ENCODE results near the gene REV1. TPM values are rescaled to one million over a fixed set of nuclear protein-coding genes. Genes with fewer than 3 reads are reported as not detected.

Gene REV1
- total and polyA plus RNA-seq, 11 donors: 14.7 to 76.1 (median 32.2) TPM

- no peak for TF ChIP-seq CTCF (IDR thresholded peaks at IDR 0.05)
- no peak for TF ChIP-seq POLR2A (IDR thresholded peaks at IDR 0.05)
- H3K27me3 ChIP-seq: no peaks in the 10 kb centered on the region
- no peaks in the 10 kb centered on the region for H3K36me3 ChIP-seq
- peaks cover 6 to 82% (median 56%) of the 10 kb centered on the region in 12 donors for H3K4me1 ChIP-seq
- 0 to 35% (median 9%) methylated on average over 1 of the region's 1 CpG for whole genome bisulfite sequencing, 4 donors
- ATAC-seq (peak in 3 of 4 donors; percentile 61 to 75 (median 65)), DNase-seq (peak in 3 of 5 donors; percentile 25 to 36 (median 36))
- no peaks in the 10 kb centered on the region for H3K9me3 ChIP-seq
- intact Hi-C loops (cut with DNase I): loop anchor here in 2 of 10 donors (5.0 to 10.0 kb wide), 2 partner anchors 40 to 317 kb away; no protein-coding TSS in a partner anchor
- H3K27ac ChIP-seq: peak overlapping the region in 2 of 12 donors; percentile 13 to 42
- no peak overlapping the region for H3K4me3 ChIP-seq
Observed at GRCh38 chr2:99481941-99482340, 7.9 kb downstream of the REV1 start.

- Histone ChIP-seq H3K4me1 (peaks cover 6 to 82% (median 57%) of the 10 kb centered on the region in 12 donors), H3K27me3 (no peaks in the 10 kb centered on the region), H3K4me3 (no peak overlapping the region), H3K9me3 (no peaks in the 10 kb centered on the region), H3K36me3 (no peaks in the 10 kb centered on the region), H3K27ac (peak overlapping the region in 1 of 12 donors; percentile 13)
- no peak for DNase-seq
- no peak for TF ChIP-seq POLR2A (IDR thresholded peaks at IDR 0.05)
- TF ChIP-seq CTCF (IDR thresholded peaks at IDR 0.05): no peak
- no peak for ATAC-seq
- WGBS, 4 donors: 92 to 100% (median 95%) methylated on average over 2 of the region's 2 CpGs
- intact Hi-C loops (cut with DNase I): loop anchor here in 2 of 10 donors (5.0 to 10.0 kb wide), 2 partner anchors 39 to 317 kb away; no protein-coding TSS in a partner anchor
Observed at GRCh38 chr2:99481527-99481926, 8.3 kb downstream of the REV1 start.

- Histone ChIP-seq H3K27me3 (no peaks in the 10 kb centered on the region), H3K27ac (no peak overlapping the region), H3K4me1 (peaks cover 6 to 84% (median 69%) of the 10 kb centered on the region in 12 donors), H3K9me3 (no peaks in the 10 kb centered on the region), H3K36me3 (no peaks in the 10 kb centered on the region), H3K4me3 (no peak overlapping the region)
- intact Hi-C loops (cut with DNase I): loop anchor here in 2 of 10 donors (5.0 to 10.0 kb wide), 2 partner anchors 38 to 316 kb away; no protein-coding TSS in a partner anchor
- no peak for DNase-seq
- ATAC-seq: no peak
- 43 to 68% (median 46%) methylated on average over 1 of the region's 1 CpG for WGBS, 4 donors
- TF ChIP-seq POLR2A (IDR thresholded peaks at IDR 0.05): no peak
- no peak for TF ChIP-seq CTCF (IDR thresholded peaks at IDR 0.05)
Observed at GRCh38 chr2:99480390-99480789, 9.4 kb downstream of the REV1 start.

GRCh38 chr2:99478632-99479031 is 11.2 kb downstream of the REV1 start:
- intact Hi-C loops (cut with DNase I): no loop called here
- Histone ChIP-seq H3K4me3 (no peak overlapping the region), H3K9me3 (no peaks in the 10 kb centered on the region), H3K36me3 (no peaks in the 10 kb centered on the region), H3K27ac (no peak overlapping the region), H3K4me1 (peaks cover 3 to 85% (median 66%) of the 10 kb centered on the region in 12 donors), H3K27me3 (no peaks in the 10 kb centered on the region)
- no peak for TF ChIP-seq CTCF (IDR thresholded peaks at IDR 0.05)
- no peak for TF ChIP-seq POLR2A (IDR thresholded peaks at IDR 0.05)
- no peak for DNase-seq
- ATAC-seq: no peak
- WGBS, 4 donors: 78 to 84% (median 80%) methylated on average over 5 of the region's 5 CpGs
